OCI-LY1 (cell line): Measurements from ENCODE around the gene OIT3.

Experiments used
- CTCF ChIP-seq: fragments of 200-600 bp; sonication (generic), shearing (Covaris generic); IDR thresholded peaks from 2 replicates; pipeline ENCODE4 v1.5.1; 2017; ENCODE audit warnings: mild to moderate bottlenecking, antibody characterized with exemption, low read length, moderate library complexity, mixed read lengths
- EZH2 ChIP-seq: fragments of 200-600 bp; sonication (generic), shearing (Covaris generic); IDR thresholded peaks from 2 replicates; pipeline ENCODE4 v1.8.0; 2017; ENCODE audit warnings: borderline replicate concordance, mixed run types, mild to moderate bottlenecking, antibody characterized with exemption, low read length, moderate library complexity, mixed read lengths

GRCh38 chr10:72910705-72911104 is 17.2 kb downstream of the OIT3 start:
- TF ChIP-seq CTCF = no peak
- TF ChIP-seq EZH2 = no peak
